K562 (cell line): ENCODE measurements around the gene PLEKHA5. TPM values are rescaled to one million over a fixed set of nuclear protein-coding genes. Genes with fewer than 3 reads are reported as not detected.

Experiments
- ATAC-seq: fragments of 200-7000 bp; cut with Tn5 transposase; 3 replicates; pipeline ENCODE4 v1.9.1; 2020; ENCODE audit warnings: moderate library complexity
- BruUV-seq: library from RNA; stranded (reverse); fragments of 400-500 nt; replicated peaks from 2 replicates; lab custom pipeline; 2021; lab: Mats Ljungman, UMichigan
- CTCF ChIA-PET: fragments of 300-600 bp; formaldehyde crosslinking; extraction: SDS; loops from one replicate; lab custom pipeline; 2021; ENCODE audit warnings: low intra/inter-chr PET ratio; lab: Yijun Ruan, JAX
- POLR2A ChIA-PET: fragments of 300-600, 350-650 bp; sonication (Branson Sonifier 250); formaldehyde crosslinking; extraction: SDS; loops from one replicate; lab custom pipeline; 2021; ENCODE audit warnings: antibody characterized with exemption, inconsistent platforms; lab: Yijun Ruan, JAX
- DNase-seq, 4 experiments: peaks; one replicate each; pipeline versions ENCODE4 v3.0.0 to v3.0.0-alpha.2; 2011 to 2018; ENCODE audit warnings: low spot score in 3 of 4, mixed read lengths in 3 of 4; ENCODE audit errors: extremely low read depth in 1 of 4
- FAIRE-seq: peaks from 2 replicates; lab custom pipeline; 2011; peaks lifted over from hg19 to GRCh38; lab: Jason Lieb, UNC
- H2AFZ ChIP-seq: 2 replicates; pipeline ENCODE4 v1.6.0; 2011; ENCODE audit warnings: low read depth, low read length, control low read depth, inconsistent platforms
- H3K27ac ChIP-seq: fragments of 200-600 bp; 3 replicates; pipeline ENCODE4 v1.8.0; 2011; ENCODE audit warnings: low read depth, mild to moderate bottlenecking, control low read depth, inconsistent platforms, low read length, moderate library complexity, mixed read lengths; ENCODE audit errors: extremely low read depth
- H3K27me3 ChIP-seq, 2 experiments: fragments of 300-600 bp in 1 of 2; 2 replicates in 1 of 2; 3 replicates in 1 of 2; pipeline versions ENCODE4 v1.6.0 to v1.8.0; 2011; ENCODE audit warnings: inconsistent platforms in 2 of 2, low read length in 2 of 2, mild to moderate bottlenecking in 1 of 2, mixed read lengths in 1 of 2, moderate library complexity in 1 of 2; ENCODE audit not compliant: control insufficient read depth in 2 of 2, insufficient read depth in 2 of 2
- H3K36me3 ChIP-seq: fragments of 300-600 bp; 3 replicates; pipeline ENCODE4 v1.8.0; 2011; ENCODE audit warnings: mild to moderate bottlenecking, low read length, inconsistent platforms; ENCODE audit not compliant: control insufficient read depth, insufficient read depth
- H3K4me1 ChIP-seq, 2 experiments: fragments of 200-600 bp in 1 of 2; replicated peaks in 1 of 2; 2 replicates in 1 of 2; 3 replicates in 1 of 2; pipeline versions ENCODE4 v1.5.1 to v1.8.0; 2011; ENCODE audit warnings: inconsistent platforms in 2 of 2, low read length in 2 of 2, mild to moderate bottlenecking in 1 of 2, mixed read lengths in 1 of 2, moderate library complexity in 1 of 2; ENCODE audit not compliant: control insufficient read depth in 2 of 2, insufficient read depth in 2 of 2
- H3K4me2 ChIP-seq: 2 replicates; pipeline ENCODE4 v1.6.1; 2011; ENCODE audit warnings: low read length, control low read depth, inconsistent platforms, mixed read lengths; ENCODE audit not compliant: insufficient read depth
- H3K4me3 ChIP-seq: fragments of 200-600 bp; sonication (generic), shearing (Covaris generic); 2 replicates; pipeline ENCODE4 v1.5.1; 2016; ENCODE audit warnings: control low read depth, inconsistent platforms
- H3K79me2 ChIP-seq: fragments of 200-600 bp; 3 replicates; pipeline ENCODE4 v1.8.0; 2011; ENCODE audit warnings: low read length, inconsistent platforms; ENCODE audit not compliant: control insufficient read depth, insufficient read depth
- H3K9ac ChIP-seq, 2 experiments: 2 replicates each; pipeline versions ENCODE4 v1.6.0 to v1.6.1; 2011; ENCODE audit warnings: low read depth in 2 of 2, low read length in 2 of 2, control low read depth in 1 of 2, inconsistent platforms in 1 of 2, mild to moderate bottlenecking in 1 of 2, mixed read lengths in 1 of 2; ENCODE audit not compliant: insufficient read depth in 1 of 2
- H3K9me1 ChIP-seq: one replicate; pipeline ENCODE4 v1.6.0; 2011; ENCODE audit warnings: inconsistent platforms, mild to moderate bottlenecking, low read length, moderate library complexity; ENCODE audit not compliant: control insufficient read depth, insufficient read depth
- H3K9me3 ChIP-seq: replicated peaks from 2 replicates; pipeline ENCODE4 v1.5.1; 2011; ENCODE audit warnings: low read depth, low read length, inconsistent platforms; ENCODE audit not compliant: control insufficient read depth, insufficient read depth
- H4K20me1 ChIP-seq: replicated peaks from 2 replicates; pipeline ENCODE4 v1.6.1; 2011; ENCODE audit warnings: low read length, inconsistent platforms, mixed read lengths; ENCODE audit not compliant: control insufficient read depth, insufficient read depth
- MED1 ChIP-seq: sonication (generic); formaldehyde crosslinking; IDR thresholded peaks from 2 replicates; pipeline ENCODE4 v1.8.1; 2023; ENCODE audit warnings: missing genetic modification reagents, borderline replicate concordance
- ZC3H4 ChIP-seq: sonication (generic); formaldehyde crosslinking; IDR thresholded peaks from 2 replicates; pipeline ENCODE4 v1.9.0; 2021; ENCODE audit warnings: missing genetic modification reagents, borderline replicate concordance
- ZNF197 ChIP-seq: fragments of 200-800 bp; sonication (Bioruptor generic); IDR thresholded peaks from 2 replicates; pipeline ENCODE4 v1.6.1; 2016; ENCODE audit warnings: low read depth, missing genetic modification characterization, missing compliant biosample characterization
- ZNF668 ChIP-seq: fragments of 250-450 bp; sonication (Bioruptor Pico); IDR thresholded peaks from 2 replicates; pipeline ENCODE4 v1.8.0; 2022; ENCODE audit warnings: mild to moderate bottlenecking, inconsistent platforms
- WGBS: fragments of 100-300 bp; shearing (Covaris generic); methylation state at CpG from one replicate; pipeline ENCODE4 v1.1.6; 2016; ENCODE audit warnings: low coverage, mixed read lengths; ENCODE audit not compliant: insufficient coverage; ENCODE audit errors: missing lambda C conversion rate; 5-methylcytosine and 5-hydroxymethylcytosine counted together
- in situ Hi-C: fragments of 300-500 bp; cut with MboI; formaldehyde crosslinking; loops from 4 replicates; pipeline ENCODE4 v1.15.0; 2018; ENCODE audit warnings: inconsistent platforms, mixed read lengths
- intact Hi-C: fragments of 100-400 bp; cut with micrococcal nuclease; formaldehyde crosslinking; loops from 2 replicates; pipeline ENCODE4 v1.14.2; 2022
- polyA plus RNA-seq, 8 experiments: library from polyadenylated mRNA; depleted of rRNA in 4 of 8; stranded (reverse) in 5 of 8; unstranded in 3 of 8; fragments of >200 nt; fragmentation: Nextera tagmentation in 2 of 8; fragmentation: Illumina TruSeq in 1 of 8; extraction: Ambion mirVana in 2 of 8; extraction: Trizol in 1 of 8; gene quantifications; 2 replicates each; pipeline versions ENCODE4 v1.2.1 to v1.2.3, GENCODE V29; 2011 to 2014; ENCODE audit warnings: inconsistent platforms in 1 of 8, missing spikeins in 1 of 8
- total RNA-seq, 7 experiments: library from RNA; depleted of rRNA in 6 of 7; stranded (reverse); fragments of >200 nt in 6 of 7; fragmentation: Illumina TruSeq in 2 of 7; extraction: Trizol in 2 of 7; gene quantifications; 2 replicates each; pipeline versions ENCODE4 v1.2.1 to v1.2.3, GENCODE V29; 2011 to 2021; ENCODE audit warnings: low replicate concordance in 1 of 7

PLEKHA5 gene
- total and polyA plus RNA-seq, 9 of the 15 experiments (the other 6 are each of a cell fraction or from before 2014, with no cell fraction given): 7.2 to 26.2 (median 17.4) TPM

DNA sequence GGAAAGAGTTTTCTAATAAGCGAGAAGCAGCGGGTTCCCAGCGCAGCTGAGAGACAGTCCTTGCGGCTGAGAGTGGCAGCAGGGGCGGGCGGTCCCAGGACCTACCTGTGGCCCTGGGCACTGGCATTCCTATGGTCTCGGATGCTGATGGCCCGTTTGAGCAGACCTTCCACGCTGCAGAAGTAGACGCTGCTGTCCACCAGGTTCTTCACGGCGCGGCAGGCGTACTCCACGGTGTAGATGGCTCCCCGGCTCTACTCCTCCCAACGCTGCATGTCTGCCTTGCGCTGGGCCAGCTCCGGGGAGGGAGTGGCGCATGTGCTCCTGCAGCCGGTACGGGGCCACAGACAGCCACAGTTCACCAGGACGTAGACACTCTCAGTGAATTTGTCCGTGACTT lies 21.8 kb upstream of the PLEKHA5 start:
- Histone ChIP-seq H2AFZ (no peak overlapping the region), H3K79me2 (no peaks in the 10 kb centered on the region), H3K9ac (no peak overlapping the region), H4K20me1 (no peaks in the 10 kb centered on the region), H3K4me1 (no peaks in the 10 kb centered on the region), H3K36me3 (no peaks in the 10 kb centered on the region), H3K27me3 (no peaks in the 10 kb centered on the region), H3K9me1 (no peaks in the 10 kb centered on the region), H3K4me2 (no peak overlapping the region), H3K4me3 (no peak overlapping the region), H3K27ac (no peak overlapping the region), H3K9me3 (no peaks in the 10 kb centered on the region)
- BruUV-seq: no TSS peak
- no peak for ATAC-seq
- no peak for DNase-seq
- intact Hi-C loops (no loop called here), in situ Hi-C loops (no loop called here)
- no peak for TF ChIP-seq ZNF668 (CRISPR knock-in tag)
- FAIRE-seq: no peak
- CTCF ChIA-PET: no interaction called here
- POLR2A ChIA-PET: interaction anchor here (0.6 kb wide), 1 partner anchor 104 kb away, joined by 3 read pairs; no protein-coding TSS in a partner anchor
- 81% methylated on average over 13 of the region's 24 CpGs for WGBS

DNA sequence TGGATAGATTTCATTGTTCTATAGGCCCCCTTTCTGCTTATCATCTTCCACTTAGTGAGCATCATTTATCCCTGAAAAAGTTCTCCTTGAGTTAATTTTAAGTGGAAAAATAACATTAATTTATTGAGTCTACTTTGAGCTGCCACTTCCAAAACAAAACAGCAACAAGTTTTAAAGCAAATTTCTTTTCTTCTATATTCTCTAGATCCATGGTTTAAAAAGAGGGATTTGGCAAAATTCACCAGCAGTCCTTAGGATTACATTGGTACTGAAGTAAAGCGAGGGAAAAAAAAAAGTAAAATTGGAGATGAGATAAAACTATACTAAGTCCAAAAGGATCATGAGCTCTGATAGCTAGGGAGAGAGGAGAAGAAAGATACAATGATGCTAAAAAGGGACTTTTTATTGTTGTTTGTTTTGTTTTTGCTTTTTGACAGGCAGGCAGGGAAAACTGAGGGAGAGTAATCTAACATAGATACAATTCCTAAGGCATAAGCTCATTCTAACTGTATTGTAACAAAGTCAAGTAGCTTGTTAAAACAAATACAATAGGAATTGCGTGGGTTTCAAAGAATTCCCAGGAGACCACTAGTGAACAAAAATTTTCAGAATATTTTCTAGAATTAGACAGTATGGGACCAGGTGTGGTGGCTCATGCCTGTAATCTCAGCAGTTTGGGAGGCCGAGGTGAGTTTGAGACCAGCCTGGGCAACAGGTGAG lies 19.2 kb upstream of the PLEKHA5 start:
- no peaks in the 10 kb centered on the region for H3K79me2 ChIP-seq
- WGBS: 46% methylated on average over 3 of the region's 3 CpGs
- FAIRE-seq (no peak), ATAC-seq (no peak), DNase-seq (no peak)
- in situ Hi-C loops: no loop called here
- no peak overlapping the region for H3K27ac ChIP-seq
- H3K4me3 ChIP-seq: no peak overlapping the region
- H4K20me1 ChIP-seq: no peaks in the 10 kb centered on the region
- no peaks in the 10 kb centered on the region for H3K36me3 ChIP-seq
- ChIA-PET POLR2A (no interaction called here), CTCF (no interaction called here)
- H2AFZ ChIP-seq: no peak overlapping the region
- no peaks in the 10 kb centered on the region for H3K9me3 ChIP-seq
- H3K9ac ChIP-seq: no peak overlapping the region
- H3K4me2 ChIP-seq: no peak overlapping the region
- TF ChIP-seq ZNF197 (no peak), ZC3H4 (no peak), MED1 (no peak)
- no peaks in the 10 kb centered on the region for H3K27me3 ChIP-seq
- BruUV-seq: no TSS peak
- intact Hi-C loops: no loop called here
- H3K9me1 ChIP-seq: no peaks in the 10 kb centered on the region
- no peaks in the 10 kb centered on the region for H3K4me1 ChIP-seq
